GM23338 (cell line): Measurements from ENCODE around the gene NDFIP1. TPM values are rescaled to one million over a fixed set of nuclear protein-coding genes. Genes with fewer than 3 reads are reported as not detected.

Source experiments
- ATAC-seq: fragments of 200-7000 bp; cut with Tn5 transposase; 3 replicates; pipeline ENCODE4 v1.9.1; 2020
- DNase-seq: peaks from one replicate; pipeline ENCODE4 v3.0.0-alpha.2; 2015; ENCODE audit warnings: low spot score
- H2AFZ ChIP-seq: fragments of 200-600 bp; sonication (generic); 2 replicates; pipeline ENCODE4 v1.8.0; 2016; ENCODE audit warnings: antibody characterized with exemption, mild to moderate bottlenecking, moderate library complexity
- H3F3A ChIP-seq: fragments of 200-600 bp; sonication (generic); replicated peaks from 2 replicates; pipeline ENCODE4 v1.8.0; 2017; ENCODE audit warnings: antibody characterized with exemption, mixed run types, low read depth
- H3K27ac ChIP-seq: fragments of 200-600 bp; sonication (generic); 2 replicates; pipeline ENCODE4 v1.6.1; 2016; ENCODE audit warnings: low read depth
- H3K27me3 ChIP-seq: fragments of 200-600 bp; sonication (generic); 2 replicates; pipeline ENCODE4 v1.8.0; 2016; ENCODE audit warnings: mild to moderate bottlenecking, mixed run types, moderate library complexity; ENCODE audit not compliant: insufficient read depth
- H3K36me3 ChIP-seq: fragments of 200-600 bp; sonication (generic); 2 replicates; pipeline ENCODE4 v1.8.0; 2016; ENCODE audit warnings: mild to moderate bottlenecking; ENCODE audit not compliant: insufficient read depth
- H3K4me1 ChIP-seq: fragments of 200-600 bp; sonication (generic); 2 replicates; pipeline ENCODE4 v1.8.0; 2016; ENCODE audit warnings: mild to moderate bottlenecking, moderate library complexity; ENCODE audit not compliant: insufficient read depth
- H3K4me2 ChIP-seq: fragments of 200-600 bp; sonication (generic); 2 replicates; pipeline ENCODE4 v1.7.1; 2017; ENCODE audit warnings: mixed run types
- H3K4me3 ChIP-seq: fragments of 200-600 bp; sonication (generic); 2 replicates; pipeline ENCODE4 v1.6.1; 2016; ENCODE audit warnings: mixed run types
- H3K79me2 ChIP-seq: fragments of 200-600 bp; sonication (generic); replicated peaks from 2 replicates; pipeline ENCODE4 v1.8.0; 2017; ENCODE audit warnings: mild to moderate bottlenecking; ENCODE audit not compliant: insufficient read depth
- H3K9me2 ChIP-seq: fragments of 200-600 bp; sonication (generic); 2 replicates; pipeline ENCODE4 v1.8.0; 2017; ENCODE audit not compliant: insufficient read depth
- H4K20me1 ChIP-seq: fragments of 200-600 bp; sonication (generic); replicated peaks from 2 replicates; pipeline ENCODE4 v1.8.0; 2017; ENCODE audit warnings: mild to moderate bottlenecking; ENCODE audit not compliant: insufficient read depth
- H3K27ac Mint-ChIP-seq: 2 replicates; pipeline ENCODE4 v1.8.0; 2020; ENCODE audit warnings: inconsistent platforms, mild to moderate bottlenecking, moderate library complexity, mixed read lengths
- H3K27me3 Mint-ChIP-seq: 3 replicates; pipeline ENCODE4 v1.8.0; 2022; ENCODE audit warnings: low read depth, mild to moderate bottlenecking, moderate library complexity, mixed read lengths, inconsistent platforms; ENCODE audit not compliant: insufficient read depth, poor library complexity
- H3K36me3 Mint-ChIP-seq: 3 replicates; pipeline ENCODE4 v1.8.0; 2021; ENCODE audit warnings: low read depth, mild to moderate bottlenecking, inconsistent platforms, moderate library complexity, mixed read lengths
- H3K4me1 Mint-ChIP-seq: 3 replicates; pipeline ENCODE4 v1.8.0; 2020; ENCODE audit warnings: mild to moderate bottlenecking, inconsistent platforms, mixed read lengths
- H3K4me3 Mint-ChIP-seq: 3 replicates; pipeline ENCODE4 v1.8.0; 2021; ENCODE audit warnings: moderate library complexity, mild to moderate bottlenecking, inconsistent platforms, mixed read lengths
- H3K9me3 Mint-ChIP-seq: 3 replicates; pipeline ENCODE4 v1.8.0; 2020; ENCODE audit warnings: moderate library complexity, mild to moderate bottlenecking, inconsistent platforms, mixed read lengths
- CREB1 ChIP-seq: fragments of 250-450 bp; sonication (Bioruptor Pico); IDR thresholded peaks from 2 replicates; pipeline ENCODE4 v1.5.0; 2020; ENCODE audit warnings: low read depth, mild to moderate bottlenecking, moderate library complexity
- EZH2 ChIP-seq: fragments of 200-600 bp; sonication (generic); IDR thresholded peaks from one replicate; pipeline ENCODE4 v1.8.0; 2017; ENCODE audit warnings: antibody characterized with exemption, mild to moderate bottlenecking, low read depth; ENCODE audit not compliant: unreplicated experiment
- NANOG ChIP-seq: IDR thresholded peaks from 2 replicates; pipeline ENCODE4 v1.6.1; 2016; ENCODE audit warnings: antibody characterized with exemption, borderline replicate concordance
- REST ChIP-seq: IDR thresholded peaks from one replicate; pipeline ENCODE4 v1.6.1; 2018; ENCODE audit warnings: antibody characterized with exemption; ENCODE audit not compliant: unreplicated experiment
- ZNF462 ChIP-seq: fragments of 250-450 bp; sonication (Bioruptor Pico); IDR thresholded peaks from 2 replicates; pipeline ENCODE4 v1.5.0; 2020; ENCODE audit warnings: mild to moderate bottlenecking, moderate library complexity
- polyA plus RNA-seq: library from polyadenylated mRNA; unstranded; fragments of >200 nt; fragmentation: Nextera tagmentation; extraction: Ambion mirVana; gene quantifications from 2 replicates; pipeline ENCODE4 v1.2.1, GENCODE V29; 2016
- total RNA-seq: library from RNA; depleted of rRNA; stranded (reverse); fragments of >200 nt; shearing (Covaris generic); gene quantifications from 2 replicates; pipeline ENCODE4 v1.2.3, GENCODE V29; 2014

NDFIP1 gene
- total and polyA plus RNA-seq, 2 experiments from 2014 or later = 24.3 to 45.0 TPM

DNA sequence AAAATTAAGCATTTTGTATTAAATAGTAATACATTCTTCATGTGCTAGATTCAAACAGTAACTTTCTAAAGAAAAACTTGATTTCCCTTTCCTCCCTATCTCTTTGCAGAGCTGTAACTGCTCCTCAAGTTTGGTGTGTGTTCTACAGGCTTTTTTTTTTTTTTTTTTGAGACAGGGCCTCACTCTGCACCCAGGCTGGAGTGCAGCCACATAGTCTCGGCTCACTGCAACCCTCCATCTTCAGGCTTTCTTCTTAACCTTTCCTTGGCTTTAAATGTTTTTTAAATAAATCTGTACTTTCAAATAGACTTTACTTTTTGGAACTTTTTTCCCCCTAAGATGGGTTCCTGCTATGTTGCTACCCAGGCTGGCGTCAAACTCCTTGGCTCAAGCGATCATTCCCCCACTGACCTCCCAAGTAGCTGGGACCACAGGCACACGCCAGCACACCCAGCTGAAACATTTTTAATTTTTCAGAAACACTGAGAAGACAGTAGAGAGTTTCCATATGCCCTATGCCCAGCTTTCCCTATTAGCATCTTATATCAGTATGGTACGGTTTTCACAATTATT lies 9.1 kb downstream of the NDFIP1 start:
- TF ChIP-seq REST (no peak), EZH2 (no peak), CREB1 (CRISPR knock-in tag) (no peak), NANOG (no peak)
- peaks cover 8% of the 10 kb centered on the region; the same call in 1 of the 2 replicates for H4K20me1 ChIP-seq
- H3K27me3 ChIP-seq = no peaks in the 10 kb centered on the region
- Mint-ChIP-seq H3K4me1 (peaks cover 20% of the 10 kb centered on the region), H3K9me3 (no peaks in the 10 kb centered on the region), H3K27ac (no peak overlapping the region), H3K27me3 (no peaks in the 10 kb centered on the region), H3K4me3 (no peak overlapping the region), H3K36me3 (peaks cover 14% of the 10 kb centered on the region; the same call in 2 of the 3 replicates)
- no peak overlapping the region for H3K4me3 ChIP-seq
- H3K36me3 ChIP-seq = no peaks in the 10 kb centered on the region
- peaks cover 100% of the 10 kb centered on the region for H3K79me2 ChIP-seq
- H3K4me2 ChIP-seq = no peak overlapping the region
- DNase-seq = no peak
- no peaks in the 10 kb centered on the region for H3K9me2 ChIP-seq
- ATAC-seq = no peak
- H2AFZ ChIP-seq = no peak overlapping the region
- H3K4me1 ChIP-seq = peaks cover 22% of the 10 kb centered on the region; the same call in 1 of the 2 replicates
- H3F3A ChIP-seq = no peaks in the 10 kb centered on the region; the same call in 1 of the 2 replicates
- H3K27ac ChIP-seq = no peak overlapping the region

- peaks cover 20% of the 10 kb centered on the region for H3K4me1 Mint-ChIP-seq
- no peak overlapping the region for H3K4me3 Mint-ChIP-seq
- no peak overlapping the region for H3K4me3 ChIP-seq
- H3K27me3 Mint-ChIP-seq = no peaks in the 10 kb centered on the region
- peaks cover 22% of the 10 kb centered on the region; the same call in 1 of the 2 replicates for H3K4me1 ChIP-seq
- no peak overlapping the region for H2AFZ ChIP-seq
- H3K4me2 ChIP-seq = no peak overlapping the region
- no peaks in the 10 kb centered on the region for H3K36me3 ChIP-seq
- H3K27ac ChIP-seq = no peak overlapping the region
- no peaks in the 10 kb centered on the region for H3K9me2 ChIP-seq
- H3K9me3 Mint-ChIP-seq = no peaks in the 10 kb centered on the region; the same call in 2 of the 3 replicates
- no peaks in the 10 kb centered on the region for H3K27me3 ChIP-seq
- TF ChIP-seq REST = no peak
- no peak for TF ChIP-seq ZNF462 (CRISPR knock-in tag)
- no peak for DNase-seq
- H3F3A ChIP-seq = no peaks in the 10 kb centered on the region; the same call in 1 of the 2 replicates
- H4K20me1 ChIP-seq = peaks cover 8% of the 10 kb centered on the region; the same call in 1 of the 2 replicates
- H3K36me3 Mint-ChIP-seq = peaks cover 13% of the 10 kb centered on the region; the same call in 2 of the 3 replicates
- no peak for ATAC-seq
- no peak overlapping the region for H3K27ac Mint-ChIP-seq
- H3K79me2 ChIP-seq = peaks cover 100% of the 10 kb centered on the region
Measured at GRCh38 chr5:142118155-142118686, 9.6 kb downstream of the NDFIP1 start.
